AG04450 (cell line): ENCODE measurements around the gene INVS. TPM values are rescaled to one million over a fixed set of nuclear protein-coding genes. Genes with fewer than 3 reads are reported as not detected.

Source experiments
- CTCF ChIA-PET: fragments of 300-600, 350-600 bp; formaldehyde crosslinking; extraction: SDS; loops from one replicate; lab custom pipeline; 2022; ENCODE audit warnings: antibody characterized with exemption, inconsistent platforms; lab: Charles Lee
- POLR2A ChIA-PET: fragments of 350-600 bp; formaldehyde crosslinking; extraction: SDS; loops from one replicate; lab custom pipeline; 2021; ENCODE audit warnings: antibody characterized with exemption, inconsistent platforms; lab: Yijun Ruan, JAX
- DNase-seq: peaks from one replicate; pipeline ENCODE4 v3.0.0-alpha.2; 2011; ENCODE audit warnings: low read depth, low spot score
- H3K27ac ChIP-seq: one replicate; pipeline ENCODE4 v1.5.1; 2012; ENCODE audit warnings: low read depth, low read length, control low read depth
- H3K27me3 ChIP-seq: one replicate; pipeline ENCODE4 v1.6.0; 2012; ENCODE audit warnings: low read length; ENCODE audit not compliant: control insufficient read depth, insufficient read depth
- H3K4me3 ChIP-seq: 2 replicates; pipeline ENCODE4 v1.5.1; 2011; ENCODE audit warnings: mild to moderate bottlenecking, low read depth, low read length, control low read depth
- H3K9me3 ChIP-seq: 2 replicates; pipeline ENCODE4 v1.5.1; 2012; ENCODE audit warnings: low read length; ENCODE audit not compliant: control insufficient read depth, insufficient read depth
- CTCF ChIP-seq: IDR thresholded peaks from 2 replicates; pipeline ENCODE4 v1.5.1; 2011; ENCODE audit warnings: low read depth, low read length, control low read depth, inconsistent platforms
- polyA plus RNA-seq: library from polyadenylated mRNA; depleted of rRNA; stranded (reverse); fragments of >200 nt; gene quantifications from 2 replicates; pipeline ENCODE4 v1.2.3, GENCODE V29; 2011

Gene INVS
- polyA plus RNA-seq, 1 experiment: 22.5 TPM

DNA sequence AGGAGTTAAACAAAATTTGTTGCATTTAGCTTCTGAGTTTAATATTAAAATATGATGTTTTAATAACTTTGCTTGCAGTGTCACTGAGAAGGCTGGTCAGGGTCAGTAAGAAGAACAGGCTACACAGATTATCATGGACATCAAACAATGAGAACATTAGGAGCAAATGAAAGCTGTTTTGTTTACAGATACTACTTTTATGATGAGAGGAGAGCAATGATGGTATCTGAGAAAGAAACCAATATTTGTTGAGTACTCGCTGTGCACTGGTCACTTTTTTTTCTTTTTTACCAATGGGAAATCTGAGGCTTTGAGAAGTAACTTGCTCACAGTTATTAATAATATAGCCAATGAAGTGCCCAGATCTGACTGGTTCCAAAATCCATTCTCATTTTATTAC is 109.6 kb downstream of the INVS start:
- Histone ChIP-seq H3K9me3 (no peaks in the 10 kb centered on the region), H3K4me3 (no peak overlapping the region), H3K27me3 (no peaks in the 10 kb centered on the region), H3K27ac (no peak overlapping the region)
- no peak for DNase-seq
- ChIA-PET POLR2A (no interaction called here), CTCF (no interaction called here)
- TF ChIP-seq CTCF: no peak

DNA sequence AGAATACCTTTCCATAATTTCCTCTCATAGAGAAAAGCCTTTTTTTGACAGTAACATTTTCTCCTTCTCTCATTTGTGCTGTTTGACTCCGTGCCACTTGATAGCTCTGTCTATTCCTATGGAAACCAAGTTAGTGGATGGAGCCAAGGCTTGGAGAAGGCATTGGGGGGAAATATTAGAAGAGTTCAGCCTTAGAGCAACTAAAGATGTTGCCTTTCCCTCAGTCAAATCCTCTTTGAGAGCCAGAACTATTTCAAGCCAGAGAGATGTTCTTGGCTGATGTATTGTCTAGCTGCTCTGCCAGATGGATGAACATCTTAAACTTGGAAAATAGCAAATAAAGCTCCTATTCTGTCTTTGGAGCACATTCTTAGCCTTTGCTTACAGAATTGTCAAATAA is 112.4 kb downstream of the INVS start:
- ChIA-PET CTCF (interaction anchor here (1.2 kb wide), 1 partner anchor 11 kb away, joined by 6 read pairs; no protein-coding TSS in a partner anchor), POLR2A (no interaction called here)
- Histone ChIP-seq H3K4me3 (no peak overlapping the region), H3K9me3 (no peaks in the 10 kb centered on the region), H3K27ac (no peak overlapping the region), H3K27me3 (no peaks in the 10 kb centered on the region)
- no peak for DNase-seq
- no peak for TF ChIP-seq CTCF

- CTCF ChIA-PET: interaction anchor here (1.5 to 1.8 kb wide), 2 partner anchors 9 to 185 kb away, joined by 4 to 10 read pairs; no protein-coding TSS in a partner anchor
- no peak overlapping the region for H3K27ac ChIP-seq
- DNase-seq: peak; percentile 13
- TF ChIP-seq CTCF: no peak
- no peak overlapping the region for H3K4me3 ChIP-seq
- no peaks in the 10 kb centered on the region for H3K27me3 ChIP-seq
- POLR2A ChIA-PET: no interaction called here
- no peaks in the 10 kb centered on the region for H3K9me3 ChIP-seq
Measured at GRCh38 chr9:100213730-100214477, 114.9 kb downstream of the INVS start.

DNA sequence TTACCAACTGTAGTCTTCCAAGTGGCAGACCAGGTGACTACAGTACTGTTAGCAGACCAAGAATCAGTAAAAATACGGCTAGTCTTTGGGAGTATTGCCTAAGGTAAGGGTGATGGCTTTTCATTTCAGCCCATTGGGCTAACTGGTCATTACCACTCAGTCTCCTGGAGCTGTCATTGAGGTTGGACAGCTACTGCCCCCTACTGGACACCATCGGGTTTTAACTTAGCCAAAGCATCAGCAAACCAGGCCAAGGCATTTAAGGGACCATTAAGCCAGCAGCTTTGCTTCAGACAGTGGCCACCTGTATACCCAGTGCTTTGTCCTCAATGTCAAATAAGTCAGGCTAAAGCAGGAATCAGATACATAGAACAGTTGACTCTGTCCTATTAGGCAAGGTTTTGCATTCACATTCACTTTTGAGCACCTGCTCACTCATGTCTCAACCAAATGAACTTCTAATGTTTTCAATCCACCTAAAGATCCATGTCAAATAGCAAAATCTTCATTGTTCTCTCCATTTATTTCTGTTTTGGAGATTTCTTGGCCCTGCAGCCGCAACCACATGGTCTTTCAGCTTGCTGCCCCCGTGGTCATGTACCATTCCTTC is 117.2 kb downstream of the INVS start:
- ChIA-PET CTCF (interaction anchor here (1.0 to 1.3 kb wide), 5 partner anchors 9 to 392 kb away, joined by 3 to 8 read pairs (median 6); no protein-coding TSS in a partner anchor), POLR2A (no interaction called here)
- no peak for DNase-seq
- no peaks in the 10 kb centered on the region for H3K27me3 ChIP-seq
- no peaks in the 10 kb centered on the region for H3K9me3 ChIP-seq
- peak; percentile 58 for TF ChIP-seq CTCF
- H3K27ac ChIP-seq: no peak overlapping the region
- H3K4me3 ChIP-seq: no peak overlapping the region

DNA sequence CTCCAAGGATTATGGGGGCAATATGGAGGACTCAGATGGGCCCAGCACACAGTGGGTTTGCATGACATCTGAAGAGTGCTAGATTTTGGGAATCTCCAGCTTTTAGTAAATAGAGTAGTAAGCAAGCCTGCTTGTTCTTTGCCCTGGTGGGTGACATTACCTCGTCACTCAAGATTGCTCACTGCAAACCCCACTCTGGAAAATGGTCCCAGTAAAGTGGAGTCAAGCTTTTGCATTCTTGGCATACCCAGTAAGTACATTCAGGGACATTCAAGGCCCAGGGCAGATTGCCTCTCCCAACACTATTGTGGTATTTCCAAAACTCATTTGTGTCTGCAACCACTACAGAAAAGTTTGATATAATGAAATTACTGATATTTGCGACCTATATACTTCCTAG is 118.5 kb downstream of the INVS start:
- no peak for TF ChIP-seq CTCF
- DNase-seq: no peak
- ChIA-PET CTCF (interaction anchor here (0.5 to 2.1 kb wide), 5 partner anchors 189 to 393 kb away, joined by 3 to 11 read pairs (median 3); no protein-coding TSS in a partner anchor), POLR2A (no interaction called here)
- Histone ChIP-seq H3K27ac (no peak overlapping the region), H3K4me3 (no peak overlapping the region), H3K9me3 (no peaks in the 10 kb centered on the region), H3K27me3 (no peaks in the 10 kb centered on the region)
